Measurements from ENCODE around the gene HDAC2. TPM values are rescaled to one million over a fixed set of nuclear protein-coding genes. Genes with fewer than 3 reads are reported as not detected.

The HDAC2 gene
- total and polyA plus RNA-seq, 2 donors (not counting 1 experiment from before 2014, with no cell fraction given) = 30.8 to 58.3 TPM

DNA sequence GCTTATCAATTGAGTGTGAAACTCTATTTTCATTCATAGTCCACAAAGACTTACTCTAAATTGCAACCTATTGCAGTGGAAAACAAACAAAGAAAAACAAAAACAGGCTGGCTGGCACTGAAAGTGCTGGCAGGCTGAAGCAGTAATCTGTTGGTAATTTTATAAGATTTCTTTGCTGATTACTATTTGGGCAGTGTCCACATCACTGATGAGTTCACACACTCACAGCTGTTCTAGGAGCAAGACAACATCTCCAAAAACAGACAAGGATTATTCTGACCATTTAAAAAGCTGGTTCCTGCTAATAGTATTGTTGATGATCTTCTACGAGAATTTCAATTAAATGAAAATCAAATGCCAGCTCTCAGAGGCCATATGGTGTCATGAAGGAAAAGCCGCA, 86.9 kb downstream of the HDAC2 start:
- H3K4me1 ChIP-seq (ENCODE audit: control insufficient read depth in 2 of 2, insufficient read depth in 2 of 2, low read length in 2 of 2) = no peaks in the 10 kb centered on the region
- TF ChIP-seq, protein P1, sequence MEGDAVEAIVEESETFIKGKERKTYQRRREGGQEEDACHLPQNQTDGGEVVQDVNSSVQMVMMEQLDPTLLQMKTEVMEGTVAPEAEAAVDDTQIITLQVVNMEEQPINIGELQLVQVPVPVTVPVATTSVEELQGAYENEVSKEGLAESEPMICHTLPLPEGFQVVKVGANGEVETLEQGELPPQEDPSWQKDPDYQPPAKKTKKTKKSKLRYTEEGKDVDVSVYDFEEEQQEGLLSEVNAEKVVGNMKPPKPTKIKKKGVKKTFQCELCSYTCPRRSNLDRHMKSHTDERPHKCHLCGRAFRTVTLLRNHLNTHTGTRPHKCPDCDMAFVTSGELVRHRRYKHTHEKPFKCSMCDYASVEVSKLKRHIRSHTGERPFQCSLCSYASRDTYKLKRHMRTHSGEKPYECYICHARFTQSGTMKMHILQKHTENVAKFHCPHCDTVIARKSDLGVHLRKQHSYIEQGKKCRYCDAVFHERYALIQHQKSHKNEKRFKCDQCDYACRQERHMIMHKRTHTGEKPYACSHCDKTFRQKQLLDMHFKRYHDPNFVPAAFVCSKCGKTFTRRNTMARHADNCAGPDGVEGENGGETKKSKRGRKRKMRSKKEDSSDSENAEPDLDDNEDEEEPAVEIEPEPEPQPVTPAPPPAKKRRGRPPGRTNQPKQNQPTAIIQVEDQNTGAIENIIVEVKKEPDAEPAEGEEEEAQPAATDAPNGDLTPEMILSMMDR (IDR thresholded peaks at IDR 0.05) = no peak
- TF ChIP-seq EZH2 (IDR thresholded peaks at IDR 0.05; ENCODE audit: borderline replicate concordance, insufficient read depth, low read depth, low read length, poor library complexity, severe bottlenecking) = no peak
- Mint-ChIP-seq H3K9me3 (ENCODE audit: insufficient read depth) (no peaks in the 10 kb centered on the region), H3K27me3 (no peaks in the 10 kb centered on the region), H3K4me3 (no peak overlapping the region), H3K4me1 (peaks cover 3% of the 10 kb centered on the region), H3K27ac (no peak overlapping the region)
- H4K20me1 ChIP-seq (ENCODE audit: control insufficient read depth, insufficient read depth, low read length, poor library complexity, severe bottlenecking) = no peaks in the 10 kb centered on the region
- no peaks in the 10 kb centered on the region for H3K9me3 ChIP-seq (ENCODE audit: control extremely low read depth in 1 of 3, control insufficient read depth in 2 of 3, insufficient read depth in 1 of 3, low read length in 2 of 3)
- H3K36me3 ChIP-seq (replicated peaks in 1 of 2; ENCODE audit: control extremely low read depth in 1 of 2, control insufficient read depth in 1 of 2, extremely low read depth in 1 of 2, insufficient read depth in 2 of 2, low read length in 1 of 2) = no peaks in the 10 kb centered on the region
- ChIA-PET POLR2A (no interaction called here), CTCF (interaction anchor here (2.1 to 2.4 kb wide), 2 partner anchors 1105 to 1704 kb away, joined by 5 to 7 read pairs; no protein-coding TSS in a partner anchor)
- H3K4me3 ChIP-seq (ENCODE audit: control extremely low read depth in 1 of 5, extremely low read depth in 1 of 5, insufficient read depth in 1 of 5, low read depth in 2 of 5, low read length in 4 of 5) = no peak overlapping the region
- intact Hi-C loops (cut with micrococcal nuclease) = no loop called here
- WGBS (ENCODE audit: insufficient coverage) = 96% methylated on average over 2 of the region's 2 CpGs
- ATAC-seq (ENCODE audit: low read depth) (no peak), DNase-seq (no peak)
- no peak overlapping the region for H3K4me2 ChIP-seq (replicated peaks; ENCODE audit: low read depth, low read length, poor library complexity, severe bottlenecking)
- no peak overlapping the region for H3K9ac ChIP-seq (ENCODE audit: low read length)
- H2AFZ ChIP-seq (ENCODE audit: insufficient read depth, low read depth, low read length, poor library complexity, severe bottlenecking) = no peak overlapping the region
- H3K79me2 ChIP-seq (ENCODE audit: control insufficient read depth, insufficient read depth, low read length) = no peaks in the 10 kb centered on the region
- no peaks in the 10 kb centered on the region for H3K27me3 ChIP-seq (replicated peaks in 1 of 4; ENCODE audit: control extremely low read depth in 1 of 4, control insufficient read depth in 3 of 4, insufficient read depth in 4 of 4, low read length in 3 of 4)
- H3K27ac ChIP-seq (ENCODE audit: low read length in 2 of 2) = no peak overlapping the region

Other genes starting within 250 kb of the HDAC2 start
- gene MARCKS, start 113.8 kb downstream of the HDAC2 start, total RNA-seq = 54.4 and 58.6 TPM in 2 replicates
- gene MARCKS, start 113.8 kb downstream of the HDAC2 start, polyA plus RNA-seq = 15.4 and 20.3 TPM in 2 replicates